COLO668 (cell line): Measurements from ENCODE around the gene SLC5A10.

Experiments used
- DNase-seq: peaks from one replicate; lab custom pipeline; 2025; ENCODE audit not compliant: unreplicated experiment; lab: John Stamatoyannopoulos, UW

The SLC5A10 gene

GRCh38 chr17:18963126-18964017, 11.4 kb downstream of the SLC5A10 start:
- DNase-seq, result no peak

- no peak for DNase-seq
Observed at GRCh38 chr17:18964018-18964351, 12.0 kb downstream of the SLC5A10 start.

GRCh38 chr17:18964550-18964949, 12.6 kb downstream of the SLC5A10 start:
- DNase-seq, result no peak

GRCh38 chr17:18965530-18966236, 13.7 kb downstream of the SLC5A10 start:
- DNase-seq, result no peak

GRCh38 chr17:18966831-18967624, 15.1 kb downstream of the SLC5A10 start:
- no peak for DNase-seq

- DNase-seq, result no peak
Observed at GRCh38 chr17:18967916-18968315, 16.0 kb downstream of the SLC5A10 start.

GRCh38 chr17:18968345-18968744, 16.4 kb downstream of the SLC5A10 start:
- no peak for DNase-seq

GRCh38 chr17:18968945-18969887, 17.3 kb downstream of the SLC5A10 start:
- DNase-seq, result no peak

- DNase-seq, result no peak
Observed at GRCh38 chr17:18970582-18971480, 18.9 kb downstream of the SLC5A10 start.

- DNase-seq, result no peak
Observed at GRCh38 chr17:18971801-18972200, 19.8 kb downstream of the SLC5A10 start.

GRCh38 chr17:18974407-18975149, 22.6 kb downstream of the SLC5A10 start:
- no peak for DNase-seq

- DNase-seq, result no peak
Observed at GRCh38 chr17:18975597-18975996, 23.6 kb downstream of the SLC5A10 start.

- no peak for DNase-seq
Observed at GRCh38 chr17:18976201-18976600, 24.2 kb downstream of the SLC5A10 start.

- no peak for DNase-seq
Observed at GRCh38 chr17:18977021-18977420, 25.1 kb downstream of the SLC5A10 start.

- no peak for DNase-seq
Observed at GRCh38 chr17:18977646-18978045, 25.7 kb downstream of the SLC5A10 start.

- DNase-seq, result no peak
Observed at GRCh38 chr17:18978050-18978449, 26.1 kb downstream of the SLC5A10 start.

- DNase-seq, result no peak
Observed at GRCh38 chr17:18978655-18979054, 26.7 kb downstream of the SLC5A10 start.

- DNase-seq, result no peak
Observed at GRCh38 chr17:18980682-18981334, 28.8 kb downstream of the SLC5A10 start.
